IMR-90 (cell line): ENCODE measurements around the gene CHST5. TPM values are rescaled to one million over a fixed set of nuclear protein-coding genes. Genes with fewer than 3 reads are reported as not detected.

Experiments
- ATAC-seq: fragments of 200-7000 bp; cut with Tn5 transposase; 2 replicates; pipeline ENCODE4 v1.9.1; 2020; ENCODE audit warnings: low read depth, mild to moderate bottlenecking, moderate library complexity
- BruUV-seq: library from RNA; stranded (reverse); fragments of 400-500 nt; replicated peaks from 2 replicates; lab custom pipeline; 2021; lab: Mats Ljungman, UMichigan
- CTCF ChIA-PET: fragments of 300-600 bp; formaldehyde crosslinking; extraction: SDS; loops from one replicate; lab custom pipeline; 2021; ENCODE audit warnings: antibody characterized with exemption; lab: Yijun Ruan, JAX
- POLR2A ChIA-PET: fragments of 300-600 bp; sonication (Branson Sonifier 250); formaldehyde crosslinking; loops from one replicate; lab custom pipeline; 2022; ENCODE audit warnings: antibody characterized with exemption; ENCODE audit not compliant: unreplicated experiment; lab: Charles Lee
- DNase-seq: peaks from one replicate; pipeline ENCODE4 v3.0.0; 2013
- H2AFZ ChIP-seq: replicated peaks from 2 replicates; pipeline ENCODE3; 2013; ENCODE audit warnings: low read length, mild to moderate bottlenecking; ENCODE audit not compliant: poor library complexity
- H2AK5ac ChIP-seq: 2 replicates; pipeline ENCODE4 v1.6.1; 2013; ENCODE audit warnings: low read depth, low read length, inconsistent platforms
- H2AK9ac ChIP-seq: replicated peaks from 2 replicates; pipeline ENCODE3; 2013; ENCODE audit warnings: mild to moderate bottlenecking, low read depth, low read length, moderate library complexity; ENCODE audit not compliant: poor library complexity
- H2BK120ac ChIP-seq: 2 replicates; pipeline ENCODE4 v1.6.1; 2013; ENCODE audit warnings: low read depth, low read length, inconsistent platforms
- H2BK15ac ChIP-seq: 3 replicates; pipeline ENCODE4 v1.6.1; 2013; ENCODE audit warnings: low read depth, low read length, inconsistent platforms
- H2BK20ac ChIP-seq: 2 replicates; pipeline ENCODE4 v1.6.1; 2013; ENCODE audit warnings: low read depth, mild to moderate bottlenecking, inconsistent platforms, low read length, moderate library complexity
- H2BK5ac ChIP-seq: 2 replicates; pipeline ENCODE4 v1.6.1; 2013; ENCODE audit warnings: mild to moderate bottlenecking, low read depth, low read length, inconsistent platforms; ENCODE audit not compliant: poor library complexity, severe bottlenecking
- H3K14ac ChIP-seq: replicated peaks from 2 replicates; pipeline ENCODE4 v1.6.1; 2013; ENCODE audit warnings: low read depth, low read length, inconsistent platforms
- H3K18ac ChIP-seq: 2 replicates; pipeline ENCODE4 v1.6.1; 2013; ENCODE audit warnings: low read depth, low read length, control low read depth
- H3K23ac ChIP-seq: 2 replicates; pipeline ENCODE4 v1.6.1; 2013; ENCODE audit warnings: low read depth, low read length, inconsistent platforms
- H3K27ac ChIP-seq: 2 replicates; pipeline ENCODE4 v1.5.1; 2013; ENCODE audit warnings: mild to moderate bottlenecking, control low read depth, low read length; ENCODE audit not compliant: insufficient read depth
- H3K27me3 ChIP-seq: 2 replicates; pipeline ENCODE4 v1.6.1; 2013; ENCODE audit warnings: low read length; ENCODE audit not compliant: control insufficient read depth, insufficient read depth
- H3K36me3 ChIP-seq: 2 replicates; pipeline ENCODE4 v1.6.1; 2013; ENCODE audit warnings: low read length, mixed read lengths; ENCODE audit not compliant: control insufficient read depth, insufficient read depth
- H3K4ac ChIP-seq: 2 replicates; pipeline ENCODE4 v1.6.1; 2013; ENCODE audit warnings: low read depth, low read length, inconsistent platforms
- H3K4me1 ChIP-seq: 2 replicates; pipeline ENCODE4 v1.6.1; 2013; ENCODE audit warnings: low read length, mixed read lengths; ENCODE audit not compliant: control insufficient read depth, insufficient read depth
- H3K4me2 ChIP-seq: 2 replicates; pipeline ENCODE4 v1.6.1; 2013; ENCODE audit warnings: low read depth, mild to moderate bottlenecking, control low read depth, low read length, moderate library complexity
- H3K4me3 ChIP-seq: 2 replicates; pipeline ENCODE4 v1.5.1; 2013; ENCODE audit warnings: low read depth, mild to moderate bottlenecking, control low read depth, low read length, moderate library complexity; ENCODE audit not compliant: insufficient read depth
- H3K56ac ChIP-seq: 2 replicates; pipeline ENCODE4 v1.6.1; 2013; ENCODE audit warnings: low read length, inconsistent platforms; ENCODE audit not compliant: insufficient read depth; ENCODE audit errors: extremely low read depth
- H3K79me1 ChIP-seq, 2 experiments: 2 replicates each; pipeline ENCODE4 v1.6.1; 2013; ENCODE audit warnings: low read length in 2 of 2, inconsistent platforms in 1 of 2, low read depth in 1 of 2
- H3K9ac ChIP-seq: 2 replicates; pipeline ENCODE4 v1.6.1; 2013; ENCODE audit warnings: low read depth, low read length, control low read depth
- H3K9me1 ChIP-seq: 2 replicates; pipeline ENCODE4 v1.6.1; 2013; ENCODE audit warnings: low read length, inconsistent platforms; ENCODE audit not compliant: insufficient read depth
- H3K9me3 ChIP-seq: 2 replicates; pipeline ENCODE4 v1.6.1; 2013; ENCODE audit warnings: low read length; ENCODE audit not compliant: control insufficient read depth, insufficient read depth
- H4K20me1 ChIP-seq: 2 replicates; pipeline ENCODE4 v1.6.1; 2013; ENCODE audit warnings: low read length, inconsistent platforms; ENCODE audit not compliant: insufficient read depth
- H4K5ac ChIP-seq: 2 replicates; pipeline ENCODE4 v1.6.1; 2013; ENCODE audit warnings: mild to moderate bottlenecking, low read depth, low read length, control low read depth
- H4K8ac ChIP-seq, 2 experiments: 2 replicates each; pipeline ENCODE4 v1.6.1; 2013; ENCODE audit warnings: low read depth in 2 of 2, low read length in 2 of 2, control low read depth in 1 of 2, inconsistent platforms in 1 of 2
- H4K91ac ChIP-seq: 2 replicates; pipeline ENCODE4 v1.6.1; 2013; ENCODE audit warnings: low read depth, low read length, inconsistent platforms; ENCODE audit not compliant: insufficient read depth
- BHLHE40 ChIP-seq: fragments of 150-350 bp; IDR thresholded peaks from 2 replicates; pipeline ENCODE4 v1.6.1; 2016; ENCODE audit warnings: mild to moderate bottlenecking, low read depth, low read length
- CHD1 ChIP-seq: IDR thresholded peaks from 2 replicates; pipeline ENCODE4 v1.6.1; 2012; ENCODE audit warnings: low read depth, low read length, improper control_type of control experiment
- CTCF ChIP-seq: conservative IDR thresholded peaks from 2 replicates; pipeline ENCODE4 v1.5.1; 2012; ENCODE audit warnings: mild to moderate bottlenecking, low read depth, low read length, improper control_type of control experiment
- ELK1 ChIP-seq: fragments of 150-350 bp; IDR thresholded peaks from 2 replicates; pipeline ENCODE4 v1.6.1; 2016; ENCODE audit warnings: low read depth, mild to moderate bottlenecking, low read length, moderate library complexity, borderline replicate concordance
- FOS ChIP-seq: fragments of 150-350 bp; IDR thresholded peaks from 2 replicates; pipeline ENCODE4 v1.6.1; 2016; ENCODE audit warnings: low read depth, low read length
- MAZ ChIP-seq: IDR thresholded peaks from 2 replicates; pipeline ENCODE4 v1.6.1; 2012; ENCODE audit warnings: low read depth, mild to moderate bottlenecking, low read length, improper control_type of control experiment, moderate library complexity, borderline replicate concordance
- MXI1 ChIP-seq: IDR thresholded peaks from 2 replicates; pipeline ENCODE4 v1.6.1; 2012; ENCODE audit warnings: low read depth, mild to moderate bottlenecking, low read length, moderate library complexity, borderline replicate concordance
- NFE2L2 ChIP-seq: fragments of 150-350 bp; IDR thresholded peaks from 2 replicates; pipeline ENCODE4 v1.6.1; 2016; ENCODE audit warnings: low read depth, mild to moderate bottlenecking, low read length
- POLR2A ChIP-seq: IDR thresholded peaks from 2 replicates; pipeline ENCODE4 v1.6.1; 2012; ENCODE audit warnings: mild to moderate bottlenecking, low read depth, low read length
- RAD21 ChIP-seq: IDR thresholded peaks from 2 replicates; pipeline ENCODE4 v1.6.1; 2012; ENCODE audit warnings: low read length, improper control_type of control experiment
- RCOR1 ChIP-seq: IDR thresholded peaks from 2 replicates; pipeline ENCODE4 v1.6.1; 2012; ENCODE audit warnings: mild to moderate bottlenecking, low read length, improper control_type of control experiment; ENCODE audit not compliant: insufficient replicate concordance
- SMC3 ChIP-seq: fragments of 150-350 bp; IDR thresholded peaks from 2 replicates; pipeline ENCODE4 v1.6.1; 2016; ENCODE audit warnings: low read depth, mild to moderate bottlenecking, antibody characterized with exemption, low read length, moderate library complexity
- USF2 ChIP-seq: fragments of 150-350 bp; IDR thresholded peaks from 2 replicates; pipeline ENCODE4 v1.6.1; 2017; ENCODE audit warnings: mild to moderate bottlenecking, antibody characterized with exemption, low read length, low read depth
- WGBS, 2 experiments: methylation state at CpG; one replicate each; pipeline versions ENCODE4 v1.1.5 to v1.1.7; 2013; ENCODE audit warnings: missing lambda C conversion rate in 2 of 2; ENCODE audit not compliant: insufficient read length in 1 of 2; ENCODE audit errors: extremely low coverage in 2 of 2; 5-methylcytosine and 5-hydroxymethylcytosine counted together
- dilution Hi-C: fragments of 300-500 bp; cut with HindIII; formaldehyde crosslinking; loops from one replicate; pipeline ENCODE4 v1.14.3; 2018; ENCODE audit warnings: low sequenced_read_pairs; ENCODE audit not compliant: unreplicated experiment
- in situ Hi-C: fragments of 300-500 bp; cut with MboI; formaldehyde crosslinking; loops from 3 replicates; pipeline ENCODE4 v1.14.3; 2019; ENCODE audit warnings: low sequenced_read_pairs, inconsistent platforms, mixed read lengths
- intact Hi-C: fragments of 100-400 bp; cut with micrococcal nuclease; formaldehyde crosslinking; loops from 2 replicates; pipeline ENCODE4 v1.10.0; 2022
- polyA plus RNA-seq, 3 experiments: library from polyadenylated mRNA; depleted of rRNA; stranded (reverse); fragments of >200 nt; gene quantifications; 2 replicates each; pipeline ENCODE4 v1.2.3, GENCODE V29; 2012; ENCODE audit warnings: low replicate concordance in 1 of 3
- total RNA-seq: library from RNA; depleted of rRNA; stranded (reverse); fragments of >200 nt; gene quantifications from 2 replicates; pipeline ENCODE4 v1.2.3, GENCODE V29; 2012

Gene CHST5
- total and polyA plus RNA-seq, 2 of the 4 experiments (the other 2 are of a cell fraction) = not detected

- Histone ChIP-seq H2AFZ (no peak overlapping the region), H4K20me1 (no peaks in the 10 kb centered on the region), H3K9me1 (peaks cover 9% of the 10 kb centered on the region; the same call in 1 of the 2 replicates), H3K14ac (no peak overlapping the region), H3K27me3 (no peaks in the 10 kb centered on the region), H2BK120ac (no peak overlapping the region), H3K36me3 (peaks cover 60% of the 10 kb centered on the region), H3K56ac (no peak overlapping the region), H2AK9ac (no peak overlapping the region), H2BK15ac (no peak overlapping the region), H3K4ac (no peak overlapping the region), H3K9me3 (no peaks in the 10 kb centered on the region), H3K4me1 (0 out of 2 replicates have a peak, but pooled peaks cover 2% of the 10 kb centered on the region), H3K79me1 (peaks cover 6 to 38% of the 10 kb centered on the region in 2 experiments; a peak in 3 of 4 replicates), H3K9ac (no peak overlapping the region), H3K27ac (no peak overlapping the region), H2AK5ac (no peak overlapping the region), H3K4me2 (no peak overlapping the region), H4K5ac (no peak overlapping the region), H2BK20ac (no peak overlapping the region), H3K4me3 (no peak overlapping the region), H3K18ac (no peak overlapping the region), H4K91ac (no peak overlapping the region), H2BK5ac (no peak overlapping the region), H3K23ac (no peak overlapping the region), H4K8ac (no peak overlapping the region)
- TF ChIP-seq RCOR1 (no peak), MXI1 (no peak), FOS (no peak), SMC3 (no peak), CHD1 (no peak), MAZ (no peak), CTCF (no peak), RAD21 (no peak), BHLHE40 (no peak), ELK1 (no peak), USF2 (no peak), POLR2A (no peak), NFE2L2 (no peak)
- no CpG with 5 or more reads among the region's 3 CpGs for WGBS, 2 experiments
- intact Hi-C loops (no loop called here), dilution Hi-C loops (no loop called here), in situ Hi-C loops (loop anchor here (25.0 kb wide), 1 partner anchor 364 kb away; the partner anchor contains the start of genes CTRB1 and CTRB2)
- DNase-seq (no peak), ATAC-seq (no peak)
- no TSS peak for BruUV-seq
- ChIA-PET CTCF (no interaction called here), POLR2A (no interaction called here)
Measured at GRCh38 chr16:75576384-75576811, 40.5 kb upstream of the CHST5 start.
